ENCODE results near the gene SELENON.

- TF ChIP-seq POLR2A (IDR thresholded peaks at IDR 0.05) (no peak), CTCF (IDR thresholded peaks at IDR 0.05) (peak in 3 of 7 experiments; percentile 35 to 62 (median 40))
Observed at GRCh38 chr1:25837262-25837875, 37.4 kb downstream of the SELENON start.
